HUDEP-2 (cell line): ENCODE measurements around the gene MYO3A.
"Not testable (repeated sequence)": the region's sequence is repeated elsewhere in the genome, so short reads cannot be mapped to it uniquely, and the experiment has no call there.

Experiments
- DNase-seq, 76 experiments: peaks; one replicate each; lab custom pipeline; 2025; ENCODE audit not compliant: unreplicated experiment in 76 of 76; lab: John Stamatoyannopoulos, UW

The MYO3A gene

GRCh38 chr10:26067680-26068079 is 133.7 kb downstream of the MYO3A start:
- no peak for DNase-seq

DNA sequence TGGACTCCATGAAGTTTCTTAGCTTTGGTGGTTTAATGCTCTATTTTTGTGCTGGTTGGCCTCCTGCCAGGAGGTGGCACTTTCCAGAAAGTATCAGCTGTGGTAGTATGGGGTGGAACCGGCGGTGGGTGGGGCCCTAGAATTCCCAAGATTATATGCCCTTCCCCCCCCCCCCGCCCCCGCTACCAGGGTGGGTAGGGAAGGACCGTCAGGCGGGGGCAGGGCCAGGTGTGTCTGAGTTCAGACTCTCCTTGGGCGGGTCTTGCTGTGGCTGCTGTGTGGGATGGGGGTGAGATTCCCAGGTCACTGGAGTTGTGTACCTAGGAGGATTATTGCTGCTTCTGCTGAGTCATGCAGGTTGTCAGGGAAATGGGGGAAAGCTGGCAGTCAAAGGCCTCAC is 146.9 kb downstream of the MYO3A start:
- not testable (repeated sequence) for DNase-seq

DNA sequence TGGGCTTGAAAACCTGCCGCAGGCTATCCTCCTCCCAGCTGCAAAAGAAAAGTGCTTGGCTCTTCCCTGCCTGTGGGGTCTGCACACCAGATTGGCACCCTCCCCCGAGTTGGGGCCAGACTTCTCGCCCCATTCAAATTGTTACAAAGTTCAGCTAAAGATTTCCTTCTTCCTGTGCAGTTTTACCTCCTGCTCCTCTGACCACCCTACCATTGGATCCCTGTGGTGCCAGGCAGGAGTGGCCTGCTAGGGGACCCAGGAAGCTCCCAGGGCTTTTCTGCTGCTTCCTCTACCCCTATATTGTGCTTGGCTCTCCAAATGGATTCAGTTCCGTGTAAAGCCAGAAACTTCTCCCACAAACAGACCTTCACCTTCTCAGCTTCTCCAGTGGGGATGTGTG is 147.4 kb downstream of the MYO3A start:
- no peak for DNase-seq

DNA sequence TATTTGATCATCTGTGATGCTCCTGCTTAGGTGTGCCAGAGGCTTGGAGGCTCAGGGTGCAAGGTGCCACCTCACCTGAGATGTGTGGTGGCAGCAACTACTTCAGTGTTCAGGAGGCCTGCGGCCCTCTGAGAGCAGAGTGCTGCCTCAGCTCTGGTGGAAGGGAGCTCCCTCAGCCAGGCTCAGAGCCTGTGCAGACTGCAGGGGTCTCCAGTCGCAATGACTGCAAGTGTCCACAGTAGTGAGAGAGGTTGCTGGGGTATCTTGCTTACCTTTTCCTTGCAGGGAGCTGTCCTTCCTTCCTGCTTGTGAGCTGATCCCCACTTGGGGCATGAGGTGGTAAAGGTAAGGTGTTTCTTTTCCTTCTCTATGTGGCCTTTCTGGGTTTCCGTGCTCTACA is 151.5 kb downstream of the MYO3A start:
- DNase-seq = no peak

DNA sequence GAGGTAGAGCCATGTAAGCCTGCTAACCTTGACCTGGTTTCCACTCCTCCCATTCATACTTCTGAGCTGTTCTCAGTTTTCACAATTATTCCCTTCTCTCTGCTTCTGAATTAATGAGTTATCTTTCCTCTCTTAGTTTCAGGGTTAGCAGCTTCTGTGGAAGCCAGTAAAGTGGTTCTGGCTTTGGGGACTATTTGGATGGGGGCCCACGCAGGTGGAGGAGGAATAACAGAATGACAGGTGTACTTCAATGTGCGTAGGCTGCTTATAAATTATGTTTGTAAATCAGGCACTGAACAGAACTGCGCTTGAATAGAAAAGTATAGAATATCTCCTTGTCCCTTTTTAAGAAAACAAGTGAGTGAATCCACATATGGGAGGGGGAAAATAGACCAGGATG is 153.6 kb downstream of the MYO3A start:
- DNase-seq = no peak

DNA sequence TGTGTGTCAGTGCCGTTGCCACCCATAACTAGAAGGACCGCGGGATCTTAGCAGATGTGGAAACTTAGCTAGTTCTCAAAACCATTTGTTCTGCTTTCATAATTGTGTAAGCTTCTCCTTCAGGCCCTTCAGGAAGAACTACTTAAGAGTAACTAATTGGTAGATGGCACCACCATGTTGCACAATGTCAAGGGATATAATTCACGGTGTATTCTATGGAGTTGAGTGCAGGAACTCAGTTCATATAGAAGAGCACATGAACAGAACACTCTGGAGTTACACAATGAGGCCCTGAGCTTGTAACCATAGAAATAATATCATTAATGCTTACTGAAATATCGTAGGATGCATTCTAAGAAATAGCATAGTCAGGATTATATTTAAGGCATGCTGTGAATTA is 156.0 kb downstream of the MYO3A start:
- DNase-seq = no peak

DNA sequence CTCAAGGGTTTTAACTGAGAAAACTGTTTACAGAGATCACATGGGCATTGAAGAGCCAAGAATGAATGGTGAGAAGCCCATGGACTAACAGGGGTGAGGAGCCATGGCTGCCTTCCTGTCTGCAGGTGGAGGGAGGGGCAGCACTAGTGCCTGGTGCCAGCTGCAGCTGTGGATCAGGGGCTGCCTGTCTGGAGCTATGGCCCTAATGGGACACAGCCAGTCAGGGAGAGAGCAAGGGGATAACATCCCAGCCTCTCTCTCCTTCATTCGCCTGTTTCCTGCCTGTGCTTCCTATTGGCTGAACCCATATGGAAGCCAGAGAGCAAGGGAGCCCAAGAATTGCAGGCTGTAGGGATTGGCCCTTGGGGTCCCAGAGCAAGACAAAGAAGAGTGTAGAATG is 156.7 kb downstream of the MYO3A start:
- no peak for DNase-seq

- no peak for DNase-seq
Measured at GRCh38 chr10:26093229-26093628, 159.2 kb downstream of the MYO3A start.

DNA sequence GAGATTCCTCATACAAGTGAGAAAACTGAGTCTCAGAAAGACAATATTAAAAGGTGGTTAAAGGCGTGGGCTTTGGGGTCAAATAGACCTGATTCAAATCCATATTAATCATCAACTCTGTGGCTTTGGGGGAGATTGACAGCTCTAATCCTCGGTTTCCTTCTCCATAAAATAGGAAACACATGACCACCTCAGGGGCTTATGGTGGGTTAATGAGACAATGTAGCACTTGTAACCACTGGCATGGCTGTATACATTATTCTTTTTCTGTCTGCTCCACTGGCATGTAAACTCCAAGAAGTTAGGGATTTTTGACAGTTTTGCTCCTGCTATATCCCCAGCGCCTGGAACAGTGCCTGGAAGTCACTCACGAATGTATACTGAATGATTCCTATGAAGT is 161.8 kb downstream of the MYO3A start:
- DNase-seq = no peak

- DNase-seq = not testable (repeated sequence)
Measured at GRCh38 chr10:26097549-26097948, 163.5 kb downstream of the MYO3A start.

GRCh38 chr10:26112532-26112931 is 178.5 kb downstream of the MYO3A start:
- DNase-seq = no peak

- no peak for DNase-seq
Measured at GRCh38 chr10:26138613-26139012, 204.6 kb downstream of the MYO3A start.

DNA sequence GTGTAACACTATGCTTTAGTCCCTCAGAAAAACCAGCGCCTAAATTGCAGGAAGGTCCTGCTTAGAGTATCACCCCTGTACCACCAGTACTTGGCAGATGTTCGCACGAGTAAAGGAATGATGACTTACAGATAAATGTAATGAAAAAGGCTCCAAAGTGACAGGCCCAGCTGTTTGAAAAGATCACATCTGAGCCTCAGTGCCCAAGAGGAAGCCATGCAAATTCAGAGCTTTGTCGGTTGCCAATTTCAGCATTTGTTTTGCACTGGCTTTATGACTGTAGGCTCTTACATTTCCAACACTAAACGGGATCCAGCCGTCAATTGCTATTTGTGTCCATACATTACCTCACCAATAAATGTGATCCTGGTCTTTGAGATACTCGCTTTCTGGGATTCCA is 222.0 kb downstream of the MYO3A start:
- no peak for DNase-seq

GRCh38 chr10:26157734-26158133 is 223.7 kb downstream of the MYO3A start:
- no peak for DNase-seq

- no peak for DNase-seq
Measured at GRCh38 chr10:26169466-26169865, 235.4 kb downstream of the MYO3A start.

DNA sequence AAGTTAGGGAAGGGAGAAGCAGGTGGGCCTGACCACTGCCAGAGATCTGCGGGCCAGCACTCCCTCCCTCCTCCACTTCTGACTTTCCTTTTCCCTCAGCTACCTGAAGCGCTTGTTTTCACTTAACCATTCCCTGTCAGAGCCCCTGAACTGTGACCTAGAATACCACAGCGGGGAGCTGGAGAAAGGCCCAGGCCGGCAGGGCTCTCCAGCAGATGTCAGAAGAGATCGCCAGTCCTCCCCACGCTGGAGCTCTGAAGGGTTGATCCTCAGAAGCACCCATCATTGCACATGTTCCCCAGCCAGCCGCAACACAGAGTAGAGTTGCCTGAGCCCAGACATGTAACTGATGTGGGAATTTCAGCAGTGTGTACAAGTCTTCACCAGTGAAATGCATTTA is 238.1 kb downstream of the MYO3A start:
- no peak for DNase-seq

GRCh38 chr10:26173837-26174236 is 239.8 kb downstream of the MYO3A start:
- DNase-seq = no peak

- no peak for DNase-seq
Measured at GRCh38 chr10:26177341-26177740, 243.3 kb downstream of the MYO3A start.

DNA sequence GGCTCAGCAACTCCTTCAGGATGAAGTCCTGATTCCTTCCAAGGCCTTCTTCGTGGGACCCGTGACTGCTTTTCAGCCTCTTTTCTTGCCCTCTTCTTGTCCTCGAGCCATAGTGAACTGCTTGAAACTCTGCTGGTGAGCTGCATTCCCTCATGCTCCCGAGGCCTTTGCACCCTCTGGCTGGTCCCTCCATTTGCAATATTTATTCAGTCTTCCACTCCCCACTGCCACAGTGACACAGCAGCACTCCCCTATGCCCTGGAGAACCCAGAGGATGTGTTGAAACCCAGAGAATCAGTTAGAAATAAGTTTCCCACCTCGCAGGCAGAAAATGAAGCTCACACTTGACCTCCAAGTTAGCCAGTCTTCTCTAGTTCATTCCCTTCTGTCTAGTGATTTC is 260.2 kb downstream of the MYO3A start:
- no peak for DNase-seq

- DNase-seq = no peak
Measured at GRCh38 chr10:26197248-26197647, 263.2 kb downstream of the MYO3A start.

DNA sequence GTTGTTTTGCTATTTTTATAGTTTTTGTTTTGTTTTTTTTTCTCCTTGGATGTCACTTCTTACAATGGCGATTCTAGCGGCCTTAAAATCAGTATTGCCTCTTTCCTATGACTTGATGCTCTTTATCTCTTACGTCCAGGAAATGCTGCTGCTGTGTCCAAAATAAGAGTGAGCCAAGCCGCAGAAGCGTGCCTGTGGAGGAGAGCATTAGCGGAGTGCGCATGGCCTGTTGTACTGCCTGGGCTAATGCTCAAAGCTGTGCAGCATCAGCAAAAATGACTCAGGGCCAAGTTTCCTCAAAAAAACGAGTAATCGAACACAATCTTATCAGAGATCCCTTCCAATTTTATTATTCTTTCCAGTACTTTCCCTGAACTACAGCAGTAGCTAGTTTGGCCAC is 264.1 kb downstream of the MYO3A start:
- DNase-seq = no peak

DNA sequence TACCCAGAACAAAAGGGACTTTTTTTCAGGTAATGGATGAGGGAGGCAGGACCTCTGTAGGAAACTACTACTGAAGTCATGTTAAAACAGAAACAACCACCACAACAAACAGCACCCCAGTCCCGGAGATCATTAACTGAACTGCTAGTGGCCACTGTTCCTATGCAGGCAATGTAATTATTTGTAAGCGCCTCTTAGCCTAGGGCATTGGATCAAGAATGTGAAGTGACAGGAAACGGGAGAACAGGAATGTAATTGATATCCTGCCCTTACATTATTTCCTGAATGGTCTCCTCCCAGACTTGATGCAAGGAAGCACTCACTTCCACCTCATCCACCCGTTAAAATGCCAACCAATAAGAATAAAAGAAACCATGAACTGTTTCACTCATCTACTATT is 265.8 kb downstream of the MYO3A start:
- DNase-seq = no peak

GRCh38 chr10:26205223-26205622 is 271.2 kb downstream of the MYO3A start:
- DNase-seq = no peak
